Liver (tissue), 9 donors: ENCODE data around the gene TMEFF1. TPM values are rescaled to one million over a fixed set of nuclear protein-coding genes. Genes with fewer than 3 reads are reported as not detected.

ENCODE experiments used
- DNase-seq: peaks from one replicate; pipeline ENCODE4 v3.0.0-alpha.2; 2017; ENCODE audit warnings: low spot score
- H3K27ac ChIP-seq, 2 donors: one replicate each; pipeline ENCODE4 v1.7.0; 2013; ENCODE audit warnings: inconsistent platforms in 2 of 2, low read length in 2 of 2, control low read depth in 1 of 2, low read depth in 1 of 2, mild to moderate bottlenecking in 1 of 2
- H3K27me3 ChIP-seq, 4 donors: one replicate each; pipeline versions ENCODE4 v1.6.1 to v1.7.0; 2013; ENCODE audit warnings: low read length in 3 of 4, inconsistent platforms in 1 of 4, mild to moderate bottlenecking in 1 of 4, moderate library complexity in 1 of 4; ENCODE audit not compliant: control insufficient read depth in 4 of 4, insufficient read depth in 4 of 4
- H3K36me3 ChIP-seq, 4 donors: one replicate each; pipeline versions ENCODE4 v1.6.1 to v1.7.0; 2013; ENCODE audit warnings: low read length in 3 of 4, mild to moderate bottlenecking in 3 of 4, low read depth in 1 of 4, moderate library complexity in 1 of 4; ENCODE audit not compliant: control insufficient read depth in 4 of 4, insufficient read depth in 3 of 4
- H3K4me1 ChIP-seq, 4 donors: one replicate each; pipeline versions ENCODE4 v1.6.1 to v1.7.0; 2013; ENCODE audit warnings: low read length in 3 of 4, mild to moderate bottlenecking in 3 of 4, moderate library complexity in 1 of 4; ENCODE audit not compliant: control insufficient read depth in 4 of 4, insufficient read depth in 4 of 4
- H3K4me3 ChIP-seq, 3 donors: one replicate each; pipeline versions ENCODE4 v1.6.1 to v1.7.0; 2013; ENCODE audit warnings: low read length in 3 of 3, control low read depth in 1 of 3, low read depth in 1 of 3, mild to moderate bottlenecking in 1 of 3
- H3K9ac ChIP-seq, 2 donors: one replicate each; pipeline ENCODE4 v1.7.0; 2013; ENCODE audit warnings: low read length in 2 of 2, mild to moderate bottlenecking in 2 of 2, moderate library complexity in 2 of 2, control low read depth in 1 of 2, low read depth in 1 of 2
- H3K9me3 ChIP-seq, 4 donors: one replicate each; pipeline versions ENCODE4 v1.6.1 to v1.7.0; 2013; ENCODE audit warnings: low read length in 3 of 4; ENCODE audit not compliant: control insufficient read depth in 4 of 4
- FOXA1 ChIP-seq: IDR thresholded peaks from 2 replicates; pipeline ENCODE4 v1.6.1; 2016; ENCODE audit warnings: antibody characterized with exemption
- FOXA2 ChIP-seq: IDR thresholded peaks from 2 replicates; pipeline ENCODE4 v1.6.1; 2016; ENCODE audit warnings: antibody characterized with exemption
- GABPA ChIP-seq, 2 donors: IDR thresholded peaks in 1 of 2; conservative IDR thresholded peaks in 1 of 2; 2 replicates each; pipeline ENCODE4 v1.6.1; 2016; ENCODE audit warnings: antibody characterized with exemption in 2 of 2, mild to moderate bottlenecking in 1 of 2, moderate library complexity in 1 of 2
- HNF4G ChIP-seq: IDR thresholded peaks from 2 replicates; pipeline ENCODE4 v1.6.1; 2016; ENCODE audit warnings: antibody characterized with exemption
- JUND ChIP-seq, 2 donors: IDR thresholded peaks; 2 replicates each; pipeline ENCODE4 v1.6.1; 2016; ENCODE audit warnings: antibody characterized with exemption in 2 of 2
- RAD21 ChIP-seq, 2 donors: IDR thresholded peaks; 2 replicates each; pipeline ENCODE4 v1.6.1; 2016; ENCODE audit warnings: antibody characterized with exemption in 2 of 2, mild to moderate bottlenecking in 2 of 2
- RXRA ChIP-seq, 2 donors: IDR thresholded peaks; 2 replicates each; pipeline ENCODE4 v1.6.1; 2017 to 2018; ENCODE audit warnings: antibody characterized with exemption in 2 of 2, mild to moderate bottlenecking in 1 of 2
- SP1 ChIP-seq: IDR thresholded peaks from 2 replicates; pipeline ENCODE4 v1.6.1; 2018; ENCODE audit warnings: antibody characterized with exemption, mild to moderate bottlenecking
- TAF1 ChIP-seq: conservative IDR thresholded peaks from 2 replicates; pipeline ENCODE4 v1.6.1; 2016; ENCODE audit warnings: antibody characterized with exemption, mild to moderate bottlenecking
- YY1 ChIP-seq: IDR thresholded peaks from 2 replicates; pipeline ENCODE4 v1.6.1; 2016; ENCODE audit warnings: antibody characterized with exemption, mild to moderate bottlenecking
- WGBS: extraction: QIAGEN DNeasy Blood & Tissue Kit; methylation state at CpG from one replicate; pipeline ENCODE4 v1.1.7; 2013; 5-methylcytosine and 5-hydroxymethylcytosine counted together
- polyA plus RNA-seq, 2 donors: library from polyadenylated mRNA; stranded (reverse) in 1 of 2; unstranded in 1 of 2; fragments of 200-250 nt in 1 of 2; fragments of >200 nt in 1 of 2; fragmentation: Nextera tagmentation in 1 of 2; extraction: Ambion mirVana in 1 of 2; gene quantifications; one replicate each; pipeline versions ENCODE4 v1.2.1 to v1.2.3, GENCODE V29; 2013 to 2015
- total RNA-seq, 2 donors: library from RNA; depleted of rRNA; stranded (reverse); fragments of >200 nt; gene quantifications; one replicate each; pipeline ENCODE4 v1.2.3, GENCODE V29; 2014
- TF ChIP-seq, protein P1 (sequence below): IDR thresholded peaks from 2 replicates; pipeline ENCODE4 v1.6.1; 2016; ENCODE audit warnings: antibody characterized with exemption
- TF ChIP-seq, protein P2 (sequence below): IDR thresholded peaks from 2 replicates; pipeline ENCODE4 v1.6.1; 2016; ENCODE audit warnings: antibody characterized with exemption
- TF ChIP-seq, protein P3 (sequence below): IDR thresholded peaks from 2 replicates; pipeline ENCODE4 v1.6.1; 2016; ENCODE audit warnings: antibody characterized with exemption
- TF ChIP-seq, protein P4 (sequence below): IDR thresholded peaks from 2 replicates; pipeline ENCODE4 v1.6.1; 2016; ENCODE audit warnings: antibody characterized with exemption, mild to moderate bottlenecking
- TF ChIP-seq, protein P5 (sequence below): fragments of 150-350 bp; IDR thresholded peaks from 2 replicates; pipeline ENCODE4 v1.5.1; 2017; ENCODE audit warnings: improper control_type of control experiment, low read depth, low read length; ENCODE audit not compliant: missing input control
- donor health status: healthy.
- donor health status: healthy.
- donor health status: healthy.
- donor health status: healthy.
- donor health status: healthy.

The TMEFF1 gene
- total and polyA plus RNA-seq, 4 donors, result not detected

DNA sequence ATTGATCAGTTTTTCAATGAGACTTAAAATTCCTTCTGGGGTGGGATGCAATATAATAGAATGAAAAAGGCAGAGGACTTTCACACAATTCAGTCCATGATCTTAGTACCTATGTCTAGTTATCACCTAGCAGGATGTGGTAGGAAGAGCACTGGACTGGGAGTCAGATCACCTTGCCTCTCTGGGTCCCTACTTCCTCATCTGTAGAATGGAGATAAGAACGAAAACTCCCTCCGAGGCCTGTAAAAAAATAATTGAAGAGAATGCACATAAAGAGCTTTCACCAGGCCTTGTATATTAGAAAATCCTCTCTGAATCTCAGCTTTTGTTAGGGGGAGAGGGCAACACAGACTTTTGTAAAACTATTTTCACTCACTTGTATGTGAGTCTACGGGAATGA is 681 bp upstream of the TMEFF1 start:
- DNase-seq, result no peak
- Histone ChIP-seq H3K9ac (no peak overlapping the region), H3K4me3 (no peak overlapping the region), H3K27ac (no peak overlapping the region), H3K27me3 (peaks cover 0 to 6% (median 2%) of the 10 kb centered on the region in 4 donors), H3K4me1 (peaks cover 4 to 16% (median 9%) of the 10 kb centered on the region in 4 donors), H3K9me3 (no peaks in the 10 kb centered on the region), H3K36me3 (no peaks in the 10 kb centered on the region)
- TF ChIP-seq TAF1 (no peak), FOXA1 (no peak), GABPA (IDR thresholded peaks at IDR 0.05 in 1 of 2, conservative IDR thresholded peaks at IDR 0.05 in 1 of 2) (no peak), SP1 (no peak), HNF4G (no peak), YY1 (no peak), RXRA (IDR thresholded peaks at IDR 0.05) (no peak), JUND (IDR thresholded peaks at IDR 0.05) (no peak), FOXA2 (no peak), RAD21 (IDR thresholded peaks at IDR 0.05) (no peak)
- TF ChIP-seq, protein P1, sequence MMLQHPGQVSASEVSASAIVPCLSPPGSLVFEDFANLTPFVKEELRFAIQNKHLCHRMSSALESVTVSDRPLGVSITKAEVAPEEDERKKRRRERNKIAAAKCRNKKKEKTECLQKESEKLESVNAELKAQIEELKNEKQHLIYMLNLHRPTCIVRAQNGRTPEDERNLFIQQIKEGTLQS, result no peak
- TF ChIP-seq, protein P2, sequence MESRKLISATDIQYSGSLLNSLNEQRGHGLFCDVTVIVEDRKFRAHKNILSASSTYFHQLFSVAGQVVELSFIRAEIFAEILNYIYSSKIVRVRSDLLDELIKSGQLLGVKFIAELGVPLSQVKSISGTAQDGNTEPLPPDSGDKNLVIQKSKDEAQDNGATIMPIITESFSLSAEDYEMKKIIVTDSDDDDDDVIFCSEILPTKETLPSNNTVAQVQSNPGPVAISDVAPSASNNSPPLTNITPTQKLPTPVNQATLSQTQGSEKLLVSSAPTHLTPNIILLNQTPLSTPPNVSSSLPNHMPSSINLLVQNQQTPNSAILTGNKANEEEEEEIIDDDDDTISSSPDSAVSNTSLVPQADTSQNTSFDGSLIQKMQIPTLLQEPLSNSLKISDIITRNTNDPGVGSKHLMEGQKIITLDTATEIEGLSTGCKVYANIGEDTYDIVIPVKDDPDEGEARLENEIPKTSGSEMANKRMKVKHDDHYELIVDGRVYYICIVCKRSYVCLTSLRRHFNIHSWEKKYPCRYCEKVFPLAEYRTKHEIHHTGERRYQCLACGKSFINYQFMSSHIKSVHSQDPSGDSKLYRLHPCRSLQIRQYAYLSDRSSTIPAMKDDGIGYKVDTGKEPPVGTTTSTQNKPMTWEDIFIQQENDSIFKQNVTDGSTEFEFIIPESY, result no peak
- TF ChIP-seq, protein P3, sequence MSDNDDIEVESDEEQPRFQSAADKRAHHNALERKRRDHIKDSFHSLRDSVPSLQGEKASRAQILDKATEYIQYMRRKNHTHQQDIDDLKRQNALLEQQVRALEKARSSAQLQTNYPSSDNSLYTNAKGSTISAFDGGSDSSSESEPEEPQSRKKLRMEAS, result no peak
- TF ChIP-seq, protein P4, sequence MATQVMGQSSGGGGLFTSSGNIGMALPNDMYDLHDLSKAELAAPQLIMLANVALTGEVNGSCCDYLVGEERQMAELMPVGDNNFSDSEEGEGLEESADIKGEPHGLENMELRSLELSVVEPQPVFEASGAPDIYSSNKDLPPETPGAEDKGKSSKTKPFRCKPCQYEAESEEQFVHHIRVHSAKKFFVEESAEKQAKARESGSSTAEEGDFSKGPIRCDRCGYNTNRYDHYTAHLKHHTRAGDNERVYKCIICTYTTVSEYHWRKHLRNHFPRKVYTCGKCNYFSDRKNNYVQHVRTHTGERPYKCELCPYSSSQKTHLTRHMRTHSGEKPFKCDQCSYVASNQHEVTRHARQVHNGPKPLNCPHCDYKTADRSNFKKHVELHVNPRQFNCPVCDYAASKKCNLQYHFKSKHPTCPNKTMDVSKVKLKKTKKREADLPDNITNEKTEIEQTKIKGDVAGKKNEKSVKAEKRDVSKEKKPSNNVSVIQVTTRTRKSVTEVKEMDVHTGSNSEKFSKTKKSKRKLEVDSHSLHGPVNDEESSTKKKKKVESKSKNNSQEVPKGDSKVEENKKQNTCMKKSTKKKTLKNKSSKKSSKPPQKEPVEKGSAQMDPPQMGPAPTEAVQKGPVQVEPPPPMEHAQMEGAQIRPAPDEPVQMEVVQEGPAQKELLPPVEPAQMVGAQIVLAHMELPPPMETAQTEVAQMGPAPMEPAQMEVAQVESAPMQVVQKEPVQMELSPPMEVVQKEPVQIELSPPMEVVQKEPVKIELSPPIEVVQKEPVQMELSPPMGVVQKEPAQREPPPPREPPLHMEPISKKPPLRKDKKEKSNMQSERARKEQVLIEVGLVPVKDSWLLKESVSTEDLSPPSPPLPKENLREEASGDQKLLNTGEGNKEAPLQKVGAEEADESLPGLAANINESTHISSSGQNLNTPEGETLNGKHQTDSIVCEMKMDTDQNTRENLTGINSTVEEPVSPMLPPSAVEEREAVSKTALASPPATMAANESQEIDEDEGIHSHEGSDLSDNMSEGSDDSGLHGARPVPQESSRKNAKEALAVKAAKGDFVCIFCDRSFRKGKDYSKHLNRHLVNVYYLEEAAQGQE, result no peak
- TF ChIP-seq, protein P5, sequence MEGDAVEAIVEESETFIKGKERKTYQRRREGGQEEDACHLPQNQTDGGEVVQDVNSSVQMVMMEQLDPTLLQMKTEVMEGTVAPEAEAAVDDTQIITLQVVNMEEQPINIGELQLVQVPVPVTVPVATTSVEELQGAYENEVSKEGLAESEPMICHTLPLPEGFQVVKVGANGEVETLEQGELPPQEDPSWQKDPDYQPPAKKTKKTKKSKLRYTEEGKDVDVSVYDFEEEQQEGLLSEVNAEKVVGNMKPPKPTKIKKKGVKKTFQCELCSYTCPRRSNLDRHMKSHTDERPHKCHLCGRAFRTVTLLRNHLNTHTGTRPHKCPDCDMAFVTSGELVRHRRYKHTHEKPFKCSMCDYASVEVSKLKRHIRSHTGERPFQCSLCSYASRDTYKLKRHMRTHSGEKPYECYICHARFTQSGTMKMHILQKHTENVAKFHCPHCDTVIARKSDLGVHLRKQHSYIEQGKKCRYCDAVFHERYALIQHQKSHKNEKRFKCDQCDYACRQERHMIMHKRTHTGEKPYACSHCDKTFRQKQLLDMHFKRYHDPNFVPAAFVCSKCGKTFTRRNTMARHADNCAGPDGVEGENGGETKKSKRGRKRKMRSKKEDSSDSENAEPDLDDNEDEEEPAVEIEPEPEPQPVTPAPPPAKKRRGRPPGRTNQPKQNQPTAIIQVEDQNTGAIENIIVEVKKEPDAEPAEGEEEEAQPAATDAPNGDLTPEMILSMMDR, result no peak
- 69% methylated on average over 3 of the region's 3 CpGs for WGBS
